NCI-H2171 treated with DMSO at 0.1 percent for 48 hours (cell line): ENCODE measurements around the gene CHD6.
"Not testable (repeated sequence)": the region's sequence is repeated elsewhere in the genome, so short reads cannot be mapped to it uniquely, and the experiment has no call there.

ENCODE experiments used
- DNase-seq: peaks from one replicate; lab custom pipeline; 2025; lab: John Stamatoyannopoulos, UW

The CHD6 gene

GRCh38 chr20:41547221-41547620 is 71.0 kb downstream of the CHD6 start:
- DNase-seq = no peak

GRCh38 chr20:41546535-41546934 is 71.6 kb downstream of the CHD6 start:
- no peak for DNase-seq

- no peak for DNase-seq
These were observed 73.7 kb downstream of the CHD6 start for GRCh38 chr20:41544472-41544871.

GRCh38 chr20:41540918-41541317 is 77.3 kb downstream of the CHD6 start:
- DNase-seq = no peak

- no peak for DNase-seq
These were observed 77.7 kb downstream of the CHD6 start for GRCh38 chr20:41540459-41540858.

- DNase-seq = no peak
These were observed 79.2 kb downstream of the CHD6 start for GRCh38 chr20:41538810-41539596.

- no peak for DNase-seq
These were observed 80.3 kb downstream of the CHD6 start for GRCh38 chr20:41537865-41538264.

- not testable (repeated sequence) for DNase-seq
These were observed 82.6 kb downstream of the CHD6 start for GRCh38 chr20:41535551-41535950.

- DNase-seq = no peak
These were observed 83.3 kb downstream of the CHD6 start for GRCh38 chr20:41534842-41535241.

GRCh38 chr20:41534170-41534569 is 84.0 kb downstream of the CHD6 start:
- no peak for DNase-seq

GRCh38 chr20:41533537-41534136 is 84.5 kb downstream of the CHD6 start:
- no peak for DNase-seq

- no peak for DNase-seq
These were observed 85.2 kb downstream of the CHD6 start for GRCh38 chr20:41532935-41533334.

GRCh38 chr20:41531518-41532275 is 86.5 kb downstream of the CHD6 start:
- DNase-seq = no peak

GRCh38 chr20:41530923-41531322 is 87.3 kb downstream of the CHD6 start:
- no peak for DNase-seq

- no peak for DNase-seq
These were observed 91.8 kb downstream of the CHD6 start for GRCh38 chr20:41526327-41526726.

- peak; percentile 4 for DNase-seq
These were observed 93.1 kb downstream of the CHD6 start for GRCh38 chr20:41524980-41525613.

GRCh38 chr20:41523857-41524256 is 94.3 kb downstream of the CHD6 start:
- no peak for DNase-seq

- DNase-seq = no peak
These were observed 104.3 kb downstream of the CHD6 start for GRCh38 chr20:41513829-41514228.

- no peak for DNase-seq
These were observed 105.6 kb downstream of the CHD6 start for GRCh38 chr20:41512624-41513023.

GRCh38 chr20:41510847-41511450 is 107.2 kb downstream of the CHD6 start:
- DNase-seq = no peak

GRCh38 chr20:41510224-41510623 is 108.0 kb downstream of the CHD6 start:
- no peak for DNase-seq
